Activated naive CD4-positive, alpha-beta T cell treated with anti-CD3 and anti-CD28 coated beads, Interleukin-2, amount 50 U/mL, for 24 hours (primary cell): ENCODE results near the gene CCP110.
"Not testable (repeated sequence)": the region's sequence is repeated elsewhere in the genome, so short reads cannot be mapped to it uniquely, and the experiment has no call there.

Experiments
- H3K27ac Mint-ChIP-seq: one replicate; pipeline ENCODE4 v1.8.0; 2021; ENCODE audit warnings: mild to moderate bottlenecking, mixed read lengths
- H3K27me3 Mint-ChIP-seq: one replicate; pipeline ENCODE4 v1.8.0; 2021; ENCODE audit warnings: mixed read lengths
- H3K36me3 Mint-ChIP-seq: one replicate; pipeline ENCODE4 v1.8.0; 2021; ENCODE audit warnings: mixed read lengths
- H3K4me1 Mint-ChIP-seq: one replicate; pipeline ENCODE4 v1.8.0; 2021; ENCODE audit warnings: mixed read lengths
- H3K4me3 Mint-ChIP-seq: one replicate; pipeline ENCODE4 v1.8.0; 2021; ENCODE audit warnings: mild to moderate bottlenecking, mixed read lengths
- H3K9me3 Mint-ChIP-seq: one replicate; pipeline ENCODE4 v1.8.0; 2021; ENCODE audit warnings: mixed read lengths

Gene CCP110

DNA sequence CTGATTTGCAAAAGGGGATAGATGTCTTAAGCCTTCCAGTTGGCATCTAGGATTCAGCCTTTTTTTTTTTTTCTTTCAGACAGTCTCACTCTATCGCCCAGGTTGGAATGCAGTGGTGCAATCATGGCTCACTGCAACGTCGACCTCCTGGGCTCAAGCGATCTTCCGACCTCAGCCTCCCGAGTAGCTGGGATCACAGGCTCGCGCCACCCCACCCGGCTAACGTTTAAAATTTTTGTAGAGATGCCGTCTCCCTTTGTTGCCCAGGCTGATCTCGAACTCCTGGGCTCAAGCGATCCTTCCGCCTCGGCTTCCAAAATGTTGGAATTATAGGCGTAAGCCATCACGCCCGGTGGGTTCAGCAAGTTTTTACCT is 571 bp upstream of the CCP110 start:
- no peaks in the 10 kb centered on the region for H3K9me3 Mint-ChIP-seq
- no peak overlapping the region for H3K27ac Mint-ChIP-seq
- H3K4me1 Mint-ChIP-seq, result peaks cover 54% of the 10 kb centered on the region
- H3K36me3 Mint-ChIP-seq, result peaks cover 4% of the 10 kb centered on the region
- H3K27me3 Mint-ChIP-seq, result no peaks in the 10 kb centered on the region
- no peak overlapping the region for H3K4me3 Mint-ChIP-seq

DNA sequence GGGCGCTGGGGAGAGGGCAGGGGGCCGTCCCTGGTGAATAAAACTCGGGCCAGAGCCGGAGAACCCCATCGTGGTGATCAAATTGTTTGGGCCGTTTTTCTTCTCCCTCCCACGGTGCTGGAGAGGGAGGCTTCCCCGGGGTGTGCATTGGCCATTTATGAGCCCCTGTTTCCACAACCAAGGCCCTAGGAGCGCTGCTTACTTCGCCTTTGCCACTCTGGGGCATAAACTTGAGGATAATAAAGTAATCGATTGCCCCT is 544 bp downstream of the CCP110 start:
- Mint-ChIP-seq H3K4me3 (peak overlapping the region; percentile 100), H3K27ac (no peak overlapping the region), H3K27me3 (no peaks in the 10 kb centered on the region), H3K36me3 (peaks cover 7% of the 10 kb centered on the region), H3K4me1 (peaks cover 46% of the 10 kb centered on the region), H3K9me3 (no peaks in the 10 kb centered on the region)

DNA sequence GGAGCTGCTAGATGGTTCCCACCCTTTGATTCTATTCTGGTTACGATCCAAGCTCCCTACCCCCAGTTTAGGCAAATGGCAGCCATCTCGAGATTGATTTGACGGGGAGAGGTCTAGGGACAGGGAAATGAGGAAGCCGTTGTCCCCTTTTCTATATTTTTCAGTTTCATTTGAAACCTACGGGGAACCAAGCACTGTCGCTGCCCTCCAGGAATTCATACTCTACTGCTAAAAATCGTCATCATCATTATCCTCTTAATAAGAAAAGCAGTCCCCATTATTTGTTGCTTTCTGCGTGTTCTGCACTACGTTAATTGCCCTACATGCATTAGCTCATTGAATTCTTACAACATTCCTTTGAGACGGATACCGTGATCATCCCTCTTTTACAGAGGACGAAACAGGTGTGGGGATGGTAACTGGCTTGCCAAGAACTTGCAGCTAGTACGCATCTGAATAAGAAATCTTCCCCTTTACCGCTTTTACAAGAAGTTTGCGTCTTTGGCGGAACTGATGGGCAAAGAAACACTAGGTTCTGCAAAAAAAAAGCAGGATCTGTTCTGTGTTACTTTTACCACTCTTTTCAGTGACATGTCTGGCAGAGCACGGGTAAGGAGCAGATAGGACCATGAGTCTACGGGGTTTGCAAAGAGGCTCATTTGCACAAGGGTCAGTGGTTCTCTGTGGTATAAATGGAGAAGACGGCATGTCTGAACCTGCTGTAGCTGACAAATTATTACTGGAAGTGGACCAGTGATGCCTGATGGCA is 1.1 kb downstream of the CCP110 start:
- Mint-ChIP-seq H3K4me3 (peak overlapping the region; percentile 100), H3K9me3 (no peaks in the 10 kb centered on the region), H3K27ac (no peak overlapping the region), H3K27me3 (no peaks in the 10 kb centered on the region), H3K4me1 (peaks cover 46% of the 10 kb centered on the region), H3K36me3 (peaks cover 7% of the 10 kb centered on the region)

DNA sequence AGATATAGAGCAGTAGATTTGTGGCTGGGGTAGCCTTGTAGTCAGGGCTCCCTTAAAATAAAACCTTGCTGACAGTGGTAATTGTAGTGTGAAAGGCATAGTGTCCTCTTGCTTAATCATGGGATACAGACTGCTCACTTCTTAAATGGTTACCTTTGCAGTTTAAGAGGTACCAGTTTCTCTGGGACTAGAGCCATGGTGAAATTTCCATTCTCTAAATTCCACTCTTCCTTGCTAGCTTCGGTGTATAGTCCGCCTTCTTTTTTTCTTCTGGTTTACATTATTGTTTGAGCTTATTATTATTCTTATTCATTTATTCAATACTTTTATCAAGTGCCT is 1.6 kb downstream of the CCP110 start:
- no peak overlapping the region for H3K27ac Mint-ChIP-seq

DNA sequence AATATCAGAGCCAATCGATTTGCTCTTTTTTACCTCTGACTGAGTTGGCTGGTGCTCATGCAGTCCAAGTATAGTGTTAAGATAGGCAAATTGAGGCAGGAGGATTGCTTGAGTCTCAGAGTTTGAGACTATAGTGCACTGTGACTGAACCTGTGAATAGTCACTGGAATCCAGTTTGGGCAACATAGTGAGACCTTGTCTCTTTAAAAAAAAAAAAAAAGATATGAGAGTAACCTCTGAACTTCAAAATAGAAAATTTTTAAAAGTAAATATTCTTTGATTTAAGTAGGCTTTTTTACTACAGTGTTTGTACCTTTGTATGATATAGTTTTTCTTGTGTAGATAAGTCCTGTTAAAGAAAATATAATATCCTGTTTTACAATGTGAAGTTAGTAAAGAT is 3.4 kb downstream of the CCP110 start:
- Mint-ChIP-seq H3K36me3 (peaks cover 7% of the 10 kb centered on the region), H3K27ac (no peak overlapping the region), H3K4me3 (no peak overlapping the region), H3K4me1 (peaks cover 28% of the 10 kb centered on the region), H3K27me3 (no peaks in the 10 kb centered on the region), H3K9me3 (no peaks in the 10 kb centered on the region)

More for the DNA sequence above, 1.6 kb downstream of the CCP110 start:
- Mint-ChIP-seq H3K4me1 (peaks cover 43% of the 10 kb centered on the region), H3K9me3 (no peaks in the 10 kb centered on the region), H3K36me3 (peaks cover 7% of the 10 kb centered on the region), H3K27me3 (no peaks in the 10 kb centered on the region), H3K4me3 (peak overlapping the region; percentile 100)

DNA sequence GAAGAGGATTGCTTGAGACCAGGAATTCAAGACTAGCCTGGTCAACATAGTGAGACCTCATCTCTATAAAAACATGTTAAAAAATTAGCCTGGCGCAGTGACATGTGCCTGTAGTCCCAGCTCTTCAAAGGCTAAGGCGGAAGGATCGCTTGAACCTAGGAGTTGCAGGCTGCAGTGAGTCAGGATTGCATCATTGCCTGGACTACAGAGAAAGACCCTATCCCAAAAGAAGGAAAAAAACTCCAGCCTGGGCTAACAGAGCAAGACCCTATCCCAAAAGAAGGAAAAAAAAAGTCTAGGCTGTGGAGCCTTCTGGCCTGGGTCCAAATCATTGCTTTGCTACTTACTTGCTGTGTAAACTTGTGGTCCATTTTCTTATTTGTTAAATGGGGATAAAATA is 4.9 kb downstream of the CCP110 start:
- H3K4me3 Mint-ChIP-seq, result no peak overlapping the region
- H3K27ac Mint-ChIP-seq, result no peak overlapping the region
- H3K27me3 Mint-ChIP-seq, result no peaks in the 10 kb centered on the region
- H3K9me3 Mint-ChIP-seq, result no peaks in the 10 kb centered on the region
- peaks cover 10% of the 10 kb centered on the region for H3K36me3 Mint-ChIP-seq
- H3K4me1 Mint-ChIP-seq, result peaks cover 18% of the 10 kb centered on the region

DNA sequence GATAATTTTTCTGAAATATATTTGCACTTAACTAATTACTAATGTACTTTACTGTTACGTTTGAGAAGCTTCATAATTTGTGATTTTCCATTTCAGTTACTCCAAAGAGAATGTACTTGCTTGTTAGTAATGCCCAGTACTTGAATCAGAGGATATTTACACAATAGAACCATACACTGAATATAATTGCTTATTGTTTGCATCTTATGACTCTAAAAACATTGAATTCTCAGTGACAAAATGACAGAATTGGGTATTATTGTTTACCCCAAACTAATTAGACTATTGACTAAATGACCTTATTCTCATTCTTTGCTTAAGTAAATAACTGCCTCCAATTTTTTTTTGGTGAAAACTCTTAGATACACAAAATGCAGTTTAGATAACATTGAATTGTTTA is 8.9 kb downstream of the CCP110 start:
- Mint-ChIP-seq H3K27me3 (no peaks in the 10 kb centered on the region), H3K9me3 (no peaks in the 10 kb centered on the region), H3K4me1 (no peaks in the 10 kb centered on the region), H3K4me3 (no peak overlapping the region), H3K36me3 (peaks cover 18% of the 10 kb centered on the region), H3K27ac (no peak overlapping the region)

DNA sequence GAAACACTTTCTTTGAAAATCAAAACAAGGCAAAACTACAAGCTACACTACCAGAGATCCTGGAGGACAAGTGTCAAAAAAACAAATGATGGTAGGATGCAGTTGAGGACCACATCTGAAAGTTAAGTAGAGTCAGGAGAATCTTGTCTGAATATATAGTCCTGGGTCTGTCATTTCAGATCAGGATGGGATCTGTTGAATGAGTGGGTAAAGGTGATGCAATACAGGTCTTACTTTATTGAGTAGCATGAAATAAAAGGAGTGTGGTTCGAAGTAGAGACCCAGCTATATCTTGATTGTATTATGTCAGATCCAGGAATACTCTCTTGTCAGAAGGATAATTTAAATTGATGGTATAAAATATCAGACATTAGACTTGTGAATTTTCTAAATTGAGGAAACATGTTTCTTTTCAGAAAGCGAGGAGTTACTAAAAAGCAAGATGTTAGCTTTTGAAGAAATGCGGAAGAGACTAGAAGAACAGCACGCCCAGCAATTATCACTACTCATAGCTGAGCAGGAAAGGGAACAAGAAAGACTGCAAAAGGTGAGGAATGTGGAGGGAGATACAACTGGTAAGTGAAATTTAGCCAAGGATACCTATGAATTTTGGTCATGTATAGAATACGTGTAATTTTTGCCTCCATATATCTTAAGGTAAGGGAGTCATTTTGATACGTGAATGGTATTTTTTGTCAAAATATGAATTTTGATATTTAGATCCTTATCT is 16.7 kb downstream of the CCP110 start:
- no peaks in the 10 kb centered on the region for H3K27me3 Mint-ChIP-seq
- H3K9me3 Mint-ChIP-seq, result no peaks in the 10 kb centered on the region
- H3K27ac Mint-ChIP-seq, result no peak overlapping the region
- H3K4me3 Mint-ChIP-seq, result no peak overlapping the region
- H3K36me3 Mint-ChIP-seq, result peaks cover 26% of the 10 kb centered on the region
- H3K4me1 Mint-ChIP-seq, result no peaks in the 10 kb centered on the region

DNA sequence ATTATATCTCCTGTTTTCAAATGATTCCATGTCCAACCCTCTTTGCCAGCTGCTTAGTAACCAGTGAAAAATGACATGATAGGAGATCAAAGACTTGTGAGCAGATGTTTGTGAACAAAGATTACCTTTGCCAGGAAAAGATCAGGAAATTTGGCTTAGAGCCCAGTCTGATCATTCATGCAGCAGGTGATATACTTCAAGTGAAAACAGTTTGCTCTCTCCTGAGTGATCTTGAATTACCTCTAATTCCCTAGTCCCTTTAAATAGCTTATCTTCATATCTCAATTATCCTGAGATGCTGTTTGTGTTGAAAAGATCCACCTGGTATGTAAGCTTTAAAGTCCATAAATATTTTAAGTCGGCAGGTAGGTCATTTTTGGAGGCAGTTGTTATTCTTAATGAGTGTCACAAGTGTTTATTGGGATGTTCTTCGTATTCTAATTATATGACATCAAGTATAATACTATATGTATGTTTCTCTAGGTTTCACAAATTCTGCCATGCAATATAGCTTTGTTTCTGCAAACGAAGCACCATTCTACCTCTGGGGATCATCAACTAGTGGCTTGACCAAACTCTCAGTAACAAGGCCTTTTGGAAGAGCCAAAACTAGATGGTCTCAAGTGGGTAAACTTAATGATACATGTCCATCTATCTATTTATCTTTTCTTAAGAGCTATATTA is 18.5 kb downstream of the CCP110 start:
- Mint-ChIP-seq H3K36me3 (peaks cover 23% of the 10 kb centered on the region), H3K27ac (no peak overlapping the region), H3K27me3 (no peaks in the 10 kb centered on the region), H3K4me3 (no peak overlapping the region), H3K9me3 (no peaks in the 10 kb centered on the region), H3K4me1 (no peaks in the 10 kb centered on the region)

DNA sequence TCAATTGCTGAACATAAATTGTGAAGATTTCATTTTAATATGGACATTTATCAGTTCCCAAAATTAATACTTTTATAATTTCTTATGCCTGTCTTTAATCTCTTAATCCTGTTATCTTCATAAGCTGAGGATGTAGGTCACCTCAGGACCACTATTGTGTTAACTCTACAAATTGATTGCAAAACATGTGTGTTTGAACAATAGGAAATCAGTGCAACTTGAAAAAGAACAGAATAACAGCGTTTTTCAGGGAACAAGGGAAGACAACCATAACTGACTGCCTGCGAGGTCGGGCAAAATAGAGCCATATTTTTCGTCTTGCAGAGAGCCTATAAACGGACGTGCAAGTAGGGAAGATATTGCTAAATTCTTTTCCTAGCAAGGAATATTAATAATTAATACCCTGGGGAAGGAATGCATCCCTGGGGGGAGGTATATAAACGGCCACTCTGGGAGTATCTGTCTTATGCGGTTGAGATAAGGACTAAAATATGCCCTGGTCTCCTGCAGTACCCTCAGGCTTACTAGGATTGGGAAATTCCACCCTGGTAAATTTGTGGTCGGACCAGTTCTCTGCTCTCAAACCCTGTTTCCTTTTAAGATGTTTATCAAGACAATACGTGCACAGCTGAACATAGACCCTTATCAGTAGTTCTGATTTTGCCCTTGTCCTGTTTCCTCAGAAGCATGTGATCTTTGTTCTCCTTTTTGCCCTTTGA is 19.7 kb downstream of the CCP110 start:
- peaks cover 23% of the 10 kb centered on the region for H3K36me3 Mint-ChIP-seq
- not testable (repeated sequence) for H3K4me1 Mint-ChIP-seq, H3K4me3 Mint-ChIP-seq, H3K27ac Mint-ChIP-seq, H3K27me3 Mint-ChIP-seq, H3K9me3 Mint-ChIP-seq

DNA sequence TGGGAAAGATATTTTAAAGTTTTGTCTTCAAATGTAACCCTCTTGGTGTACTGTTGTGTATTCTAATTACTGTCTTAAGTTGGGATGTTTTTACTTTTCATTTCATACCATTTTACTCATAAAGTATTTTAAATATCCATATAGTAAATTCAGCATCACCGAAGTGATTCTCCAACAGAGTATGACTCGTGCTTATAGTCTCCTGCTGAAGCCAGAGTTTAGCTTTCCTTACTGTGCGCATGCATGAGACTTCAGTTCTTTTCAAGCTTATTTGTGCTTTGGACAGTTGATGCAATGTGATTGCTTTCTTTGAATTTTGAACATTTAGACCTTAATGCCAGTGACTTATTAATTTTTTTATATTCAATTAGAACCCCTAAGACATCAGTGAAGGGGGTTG is 24.4 kb downstream of the CCP110 start:
- H3K4me3 Mint-ChIP-seq, result no peak overlapping the region
- no peaks in the 10 kb centered on the region for H3K9me3 Mint-ChIP-seq
- H3K4me1 Mint-ChIP-seq, result no peaks in the 10 kb centered on the region
- H3K27me3 Mint-ChIP-seq, result no peaks in the 10 kb centered on the region
- H3K36me3 Mint-ChIP-seq, result peaks cover 8% of the 10 kb centered on the region
- H3K27ac Mint-ChIP-seq, result no peak overlapping the region

DNA sequence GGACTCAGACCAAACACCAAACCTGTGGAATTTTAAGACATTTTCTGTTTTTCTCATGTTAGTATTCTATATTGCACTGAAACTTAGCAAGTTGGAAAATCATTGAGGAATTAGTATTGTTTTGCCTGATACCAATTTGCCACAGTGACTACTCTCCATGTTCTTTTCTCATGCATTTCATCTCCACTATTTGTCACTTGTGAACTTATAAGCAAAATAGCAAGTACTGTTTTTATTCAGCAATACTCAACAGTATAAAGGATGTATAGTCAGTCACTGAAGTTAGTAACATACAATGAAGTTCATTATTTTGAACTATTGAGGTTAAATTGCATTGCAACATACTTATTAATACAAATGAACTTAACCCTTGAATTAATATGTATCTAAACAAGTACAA is 25.9 kb downstream of the CCP110 start:
- no peaks in the 10 kb centered on the region for H3K36me3 Mint-ChIP-seq
- H3K4me1 Mint-ChIP-seq, result peaks cover 5% of the 10 kb centered on the region
- H3K27ac Mint-ChIP-seq, result no peak overlapping the region
- no peak overlapping the region for H3K4me3 Mint-ChIP-seq
- no peaks in the 10 kb centered on the region for H3K9me3 Mint-ChIP-seq
- no peaks in the 10 kb centered on the region for H3K27me3 Mint-ChIP-seq

DNA sequence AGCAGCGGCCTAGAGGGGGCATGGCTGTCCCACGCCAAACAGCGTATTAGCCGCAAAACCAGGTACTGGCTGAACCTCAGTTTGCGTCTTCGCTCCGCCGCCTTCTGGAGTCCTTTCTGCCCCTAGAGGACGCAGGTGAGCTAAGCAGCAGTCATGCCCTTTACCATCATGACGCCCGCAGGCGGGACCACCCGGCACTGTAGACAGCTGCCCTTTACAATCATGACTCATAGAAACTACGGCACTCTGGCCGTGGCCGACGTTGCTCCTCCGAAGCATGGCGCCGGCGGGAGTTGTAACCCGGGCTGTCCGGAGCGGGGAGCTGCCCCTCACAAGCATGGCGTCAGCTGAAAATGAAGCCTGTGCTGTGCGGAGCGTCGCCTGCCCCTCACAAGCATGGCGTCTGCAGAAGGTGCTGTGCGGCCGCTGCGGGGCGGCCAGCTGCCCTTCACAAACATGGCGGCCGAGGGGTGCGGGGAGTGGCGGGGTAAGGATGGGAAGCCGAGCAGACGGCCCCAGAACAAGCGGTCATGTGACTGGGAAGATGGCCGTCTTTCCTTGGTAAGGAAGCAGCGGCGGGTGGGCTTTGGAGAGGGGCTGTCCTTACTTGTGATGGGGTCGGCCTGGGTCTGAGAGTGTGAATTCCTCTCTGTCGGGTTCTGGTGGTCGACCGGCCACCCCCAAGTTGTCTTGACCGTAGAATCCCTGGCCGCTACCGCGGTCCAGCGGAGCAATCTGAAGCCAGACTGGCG is 31.6 kb downstream of the CCP110 start, which contains the start of gene VPS35L:
TSS of gene VPS35L (plus strand) at position 518 of the 752 bp plus-strand sequence. CDS start at position 545, 27 bp downstream.
- Mint-ChIP-seq H3K4me3 (peak within 1 kb of the TSS; percentile 96), H3K9me3 (no peaks in the 10 kb centered on the region), H3K27ac (peak within 1 kb of the TSS; percentile 96), H3K4me1 (peaks cover 26% of the 10 kb centered on the region), H3K27me3 (no peaks in the 10 kb centered on the region), H3K36me3 (no peaks in the 10 kb centered on the region)

DNA sequence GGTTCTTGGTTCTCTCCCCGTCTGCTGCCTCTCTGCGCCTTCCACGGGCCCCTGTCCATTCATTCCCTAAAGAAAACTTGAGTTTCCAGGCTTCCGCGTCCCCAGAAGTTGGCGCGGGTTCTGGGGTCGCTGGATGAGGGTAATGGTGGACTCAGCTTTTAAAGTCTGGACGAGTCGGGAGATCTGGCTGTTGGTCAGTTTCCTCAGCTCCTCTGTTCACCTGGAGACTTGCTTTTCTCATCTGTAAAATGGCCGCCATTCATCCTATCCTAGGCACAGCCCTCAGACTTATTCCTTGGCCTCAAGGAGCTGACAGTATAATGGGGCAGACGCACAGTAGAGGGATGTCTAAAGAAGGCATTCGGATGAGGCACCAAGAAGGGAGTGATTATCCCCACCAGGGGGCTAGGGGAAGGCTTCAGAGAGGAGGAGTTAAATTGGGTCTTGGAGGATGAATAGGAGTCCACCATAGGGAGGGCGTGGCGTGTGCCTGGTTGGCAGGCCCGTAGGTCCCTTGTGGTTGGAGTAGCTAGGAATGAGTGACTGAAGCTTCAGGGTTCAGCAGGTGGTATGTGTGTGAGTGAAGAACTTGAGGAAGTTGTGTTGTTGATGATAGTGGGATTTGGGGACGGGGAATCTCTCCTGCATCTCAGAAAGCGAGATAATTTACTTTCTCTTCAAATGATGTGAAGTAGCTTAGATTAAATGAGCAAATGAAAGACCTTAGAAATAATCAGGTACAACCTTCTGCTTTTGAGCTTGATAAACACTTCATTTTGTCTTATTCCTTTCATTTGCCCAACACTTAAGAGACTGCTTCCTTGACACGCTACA is 32.4 kb downstream of the CCP110 start:
- Mint-ChIP-seq H3K4me3 (peak overlapping the region; percentile 96), H3K9me3 (no peaks in the 10 kb centered on the region), H3K27me3 (no peaks in the 10 kb centered on the region), H3K4me1 (peaks cover 26% of the 10 kb centered on the region), H3K36me3 (no peaks in the 10 kb centered on the region), H3K27ac (peak overlapping the region; percentile 96)
